Spinal cord (tissue), 10 donors: ENCODE data around the gene MYO5B. TPM values are rescaled to one million over a fixed set of nuclear protein-coding genes. Genes with fewer than 3 reads are reported as not detected.

Experiments used
- DNase-seq, 6 donors: peaks; one replicate each; pipeline versions ENCODE4 v3.0.0 to v3.0.0-alpha.2; 2013 to 2015; ENCODE audit warnings: low spot score in 6 of 6, low read depth in 4 of 6
- H3K27ac ChIP-seq: one replicate; pipeline ENCODE4 v1.5.1; 2013; ENCODE audit warnings: low read depth, low read length, control low read depth
- H3K27me3 ChIP-seq: one replicate; pipeline ENCODE4 v1.6.1; 2013; ENCODE audit warnings: low read length; ENCODE audit not compliant: control insufficient read depth, insufficient read depth
- H3K36me3 ChIP-seq: one replicate; pipeline ENCODE4 v1.6.1; 2013; ENCODE audit warnings: low read length; ENCODE audit not compliant: control insufficient read depth, insufficient read depth
- H3K4me1 ChIP-seq: one replicate; pipeline ENCODE4 v1.6.1; 2013; ENCODE audit warnings: low read length; ENCODE audit not compliant: control insufficient read depth, insufficient read depth
- H3K4me3 ChIP-seq: one replicate; pipeline ENCODE4 v1.5.1; 2013; ENCODE audit warnings: low read depth, low read length, control low read depth
- H3K9me3 ChIP-seq: one replicate; pipeline ENCODE4 v1.6.1; 2013; ENCODE audit warnings: low read length; ENCODE audit not compliant: control insufficient read depth, insufficient read depth
- WGBS: methylation state at CpG from one replicate; pipeline ENCODE4 v1.1.5; 2013; ENCODE audit warnings: missing lambda C conversion rate; ENCODE audit not compliant: insufficient coverage; 5-methylcytosine and 5-hydroxymethylcytosine counted together
- polyA plus RNA-seq, 2 donors: library from polyadenylated mRNA; unstranded; fragments of 120-200 nt; gene quantifications; one replicate each; pipeline ENCODE4 v1.2.1, GENCODE V29; 2013; ENCODE audit not compliant: insufficient read length in 2 of 2
- total RNA-seq, 2 donors: library from RNA; depleted of rRNA in 1 of 2; stranded (reverse); fragments of 120-200 nt in 1 of 2; fragments of >200 nt in 1 of 2; gene quantifications; one replicate each; pipeline versions ENCODE4 v1.2.3 to v1.2.4, GENCODE V29; 2013 to 2014
- donor health status: healthy.

MYO5B gene
- total and polyA plus RNA-seq, 4 donors = 2.6 to 8.0 (median 4.5) TPM

DNA sequence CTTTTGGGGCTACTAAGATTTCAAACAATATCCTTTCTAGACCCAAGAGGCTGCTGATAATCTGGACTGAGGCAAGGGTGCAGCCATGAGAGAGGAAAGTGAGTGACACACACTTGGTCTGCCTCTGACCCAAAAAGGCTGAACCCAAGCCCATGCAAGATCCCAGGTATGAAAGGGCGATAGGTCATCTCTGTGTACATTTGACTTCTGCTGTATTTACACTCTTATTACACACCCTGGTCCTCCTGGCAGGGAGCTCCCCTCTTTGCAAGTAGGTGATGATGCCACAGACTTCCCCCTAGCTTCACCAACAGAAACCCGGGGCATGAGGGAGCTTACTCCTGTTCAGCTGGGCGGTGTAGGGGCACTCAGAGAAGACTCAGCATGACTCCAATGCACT is 319.8 kb downstream of the MYO5B start:
- Histone ChIP-seq H3K27me3 (no peaks in the 10 kb centered on the region), H3K9me3 (no peaks in the 10 kb centered on the region), H3K4me1 (no peaks in the 10 kb centered on the region), H3K27ac (no peak overlapping the region), H3K36me3 (no peaks in the 10 kb centered on the region), H3K4me3 (no peak overlapping the region)
- DNase-seq = no peak
- 87% methylated on average over 2 of the region's 3 CpGs for WGBS

DNA sequence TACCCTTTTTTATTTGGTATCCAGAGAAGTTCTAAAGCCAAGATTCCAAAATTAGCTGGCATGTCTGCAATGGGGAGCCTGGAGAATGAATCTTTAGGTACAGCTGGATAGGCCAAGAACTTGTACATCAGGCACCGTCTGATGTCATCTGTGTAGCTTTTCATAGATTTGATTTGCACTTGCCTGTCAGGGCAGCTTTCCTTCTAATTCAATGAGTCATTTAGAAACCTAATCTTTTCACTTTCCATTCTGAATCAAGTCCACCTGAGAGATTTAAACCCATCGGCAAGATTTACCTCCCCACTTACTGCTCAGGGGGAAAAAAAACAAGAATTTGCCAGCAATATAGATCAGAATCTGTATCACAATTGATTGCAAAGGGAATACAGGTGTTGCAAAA is 320.7 kb downstream of the MYO5B start:
- no peaks in the 10 kb centered on the region for H3K36me3 ChIP-seq
- no peaks in the 10 kb centered on the region for H3K27me3 ChIP-seq
- no peak overlapping the region for H3K27ac ChIP-seq
- WGBS = 100% methylated on average over 1 of the region's 2 CpGs
- no peak overlapping the region for H3K4me3 ChIP-seq
- no peak for DNase-seq
- H3K9me3 ChIP-seq = no peaks in the 10 kb centered on the region
- no peaks in the 10 kb centered on the region for H3K4me1 ChIP-seq

DNA sequence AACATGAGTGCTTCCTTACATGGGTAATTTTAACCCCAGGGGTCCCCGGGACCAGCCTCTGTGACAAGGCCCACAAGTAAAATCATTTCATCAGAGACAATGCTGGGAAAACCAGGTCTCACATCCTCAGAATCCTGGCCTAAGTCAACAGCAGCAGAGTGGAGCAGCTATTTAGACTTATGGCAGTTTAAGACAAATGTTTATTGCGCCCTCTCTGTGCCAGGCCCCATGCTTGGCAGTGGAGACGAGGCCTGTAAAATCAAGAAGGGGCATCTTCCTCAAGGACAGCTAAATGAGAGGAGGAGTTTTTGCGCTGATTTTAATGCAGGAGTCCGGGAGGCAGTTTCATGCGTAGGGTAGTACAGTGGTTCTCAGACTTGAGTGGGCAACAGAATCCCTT is 325.6 kb downstream of the MYO5B start:
- H3K9me3 ChIP-seq = no peaks in the 10 kb centered on the region
- no peak overlapping the region for H3K27ac ChIP-seq
- DNase-seq = no peak
- no peak overlapping the region for H3K4me3 ChIP-seq
- no peaks in the 10 kb centered on the region for H3K4me1 ChIP-seq
- 82% methylated on average over 6 of the region's 6 CpGs for WGBS
- H3K36me3 ChIP-seq = no peaks in the 10 kb centered on the region
- no peaks in the 10 kb centered on the region for H3K27me3 ChIP-seq

DNA sequence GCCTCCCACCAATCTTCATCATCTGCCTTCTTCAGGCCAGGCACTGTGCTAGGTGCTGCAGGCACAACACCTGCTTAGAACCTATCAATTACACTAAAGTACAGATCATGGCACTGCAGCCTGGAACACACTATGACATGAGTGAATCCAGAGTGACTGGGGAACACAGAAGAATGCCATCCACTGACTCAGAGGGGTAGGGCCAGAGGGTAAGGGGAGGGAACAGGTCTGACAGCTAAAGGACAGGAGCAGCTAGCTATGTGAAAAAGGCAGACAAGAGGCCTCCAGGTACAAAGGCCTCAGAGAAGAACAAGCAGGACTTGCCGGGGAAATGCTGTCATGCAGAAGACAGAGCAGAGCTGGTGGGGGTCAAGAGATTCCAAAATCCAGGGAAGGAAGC is 328.3 kb downstream of the MYO5B start:
- WGBS = 72% methylated on average over 1 of the region's 1 CpG
- Histone ChIP-seq H3K4me3 (no peak overlapping the region), H3K36me3 (no peaks in the 10 kb centered on the region), H3K27ac (no peak overlapping the region), H3K9me3 (no peaks in the 10 kb centered on the region), H3K4me1 (no peaks in the 10 kb centered on the region), H3K27me3 (no peaks in the 10 kb centered on the region)
- DNase-seq = no peak

DNA sequence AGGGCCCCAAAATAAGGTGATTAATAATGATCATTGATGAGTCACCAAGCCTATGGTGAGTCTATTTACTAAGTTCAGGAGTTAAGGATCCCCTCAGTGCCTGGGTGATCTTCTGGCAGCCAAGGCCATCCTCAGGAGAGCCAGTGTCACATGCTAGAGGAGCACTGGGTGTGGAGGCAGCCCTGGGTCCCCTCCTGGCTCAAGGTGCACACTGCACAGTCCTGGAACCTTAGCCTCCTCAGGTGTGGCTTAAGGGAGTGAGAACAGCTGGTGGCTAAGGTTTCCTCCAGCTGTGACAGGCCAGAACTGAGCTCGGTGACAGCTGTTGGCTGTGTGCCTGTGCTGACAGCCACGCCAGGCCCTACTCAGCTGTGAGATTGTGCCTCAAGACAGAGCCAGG is 329.5 kb downstream of the MYO5B start:
- 56% methylated on average over 2 of the region's 2 CpGs for WGBS
- Histone ChIP-seq H3K27ac (no peak overlapping the region), H3K36me3 (no peaks in the 10 kb centered on the region), H3K9me3 (no peaks in the 10 kb centered on the region), H3K4me3 (no peak overlapping the region), H3K27me3 (no peaks in the 10 kb centered on the region), H3K4me1 (peaks cover 5% of the 10 kb centered on the region)
- no peak for DNase-seq

DNA sequence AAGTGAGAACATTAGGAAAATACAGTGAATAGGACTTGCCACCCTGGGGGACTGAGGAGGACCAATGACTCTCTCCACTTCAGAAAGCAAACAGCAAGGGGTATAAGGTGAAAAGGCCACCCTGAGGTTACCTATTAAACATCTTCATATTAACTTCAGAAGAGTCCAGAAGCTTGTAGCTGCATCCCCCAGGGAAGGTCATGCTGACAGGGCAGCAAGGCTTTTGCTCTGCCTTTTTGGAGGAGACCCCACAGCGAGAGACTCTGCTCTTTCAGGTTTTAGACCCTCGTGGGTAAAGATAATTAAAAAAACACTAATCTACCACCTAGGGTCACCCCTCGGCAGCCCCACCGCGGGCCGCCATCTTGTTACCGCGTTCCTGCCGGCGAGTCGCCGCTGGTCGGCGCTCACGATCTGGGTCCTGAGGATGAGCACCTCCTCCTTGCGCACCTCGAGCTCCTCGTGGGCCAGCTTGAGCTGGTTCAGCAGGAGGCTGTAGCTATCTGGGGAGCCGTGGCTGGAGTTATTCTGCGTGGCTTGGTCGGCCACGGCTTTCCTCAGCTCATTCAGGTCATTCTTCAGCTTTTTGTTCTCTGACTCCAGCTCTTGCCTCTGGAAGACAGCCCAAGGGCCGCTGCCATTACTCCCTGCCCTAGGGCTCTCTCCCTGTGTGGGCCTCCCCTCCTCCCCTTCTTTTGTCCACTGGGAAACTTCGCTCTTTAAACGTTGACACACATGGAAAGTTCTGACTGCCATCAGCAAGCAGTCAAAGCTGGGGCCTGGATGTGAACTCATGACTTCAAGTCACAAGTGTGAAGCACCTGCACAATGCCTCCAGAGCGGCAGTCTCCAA is 331.0 kb downstream of the MYO5B start:
- 77% methylated on average over 25 of the region's 26 CpGs for WGBS

DNA sequence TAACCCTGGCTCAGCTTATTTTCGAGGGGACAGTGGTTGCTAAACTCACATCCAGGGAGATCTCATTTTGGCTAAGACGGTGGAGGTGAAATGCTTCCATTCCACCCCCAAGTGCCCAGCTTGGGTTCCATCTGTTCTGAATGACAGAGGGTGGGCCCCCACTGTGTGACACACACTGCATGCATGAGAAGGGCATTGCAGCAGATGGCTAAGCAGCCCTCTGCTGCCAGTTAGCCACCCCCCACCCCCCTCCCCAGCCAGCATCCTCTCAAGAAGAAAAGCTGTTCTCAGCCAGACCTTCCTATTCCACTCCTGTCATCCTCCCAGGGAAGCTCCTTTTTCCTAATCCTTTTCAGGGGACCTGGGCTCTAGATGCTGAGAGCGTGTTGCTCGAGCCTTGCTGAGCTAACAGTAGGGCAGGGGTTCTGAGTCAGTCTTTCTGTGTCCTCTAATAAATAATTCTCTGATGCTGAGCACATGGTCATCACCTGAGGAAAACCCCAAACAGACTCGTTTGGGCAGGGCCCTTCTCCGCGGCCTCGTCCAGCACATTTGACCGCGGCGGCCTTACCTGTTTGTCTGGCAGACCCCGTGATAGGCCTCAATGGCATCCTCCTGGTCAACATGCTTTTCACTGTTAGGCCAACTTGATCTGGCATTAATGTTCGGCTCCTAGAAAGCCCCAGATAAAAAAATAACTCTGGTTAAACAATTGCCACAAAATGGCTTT is 332.1 kb downstream of the MYO5B start:
- Histone ChIP-seq H3K9me3 (no peaks in the 10 kb centered on the region), H3K4me1 (peaks cover 16% of the 10 kb centered on the region), H3K27me3 (no peaks in the 10 kb centered on the region), H3K27ac (no peak overlapping the region), H3K36me3 (no peaks in the 10 kb centered on the region), H3K4me3 (no peak overlapping the region)
- WGBS = 90% methylated on average over 10 of the region's 13 CpGs
- DNase-seq = peak in 2 of 6 donors; percentile 45 to 85

More for the DNA sequence above, 331.0 kb downstream of the MYO5B start:
- Histone ChIP-seq H3K9me3 (no peaks in the 10 kb centered on the region), H3K27ac (no peak overlapping the region), H3K4me1 (peaks cover 6% of the 10 kb centered on the region), H3K36me3 (no peaks in the 10 kb centered on the region), H3K4me3 (no peak overlapping the region), H3K27me3 (no peaks in the 10 kb centered on the region)
- DNase-seq = no peak

DNA sequence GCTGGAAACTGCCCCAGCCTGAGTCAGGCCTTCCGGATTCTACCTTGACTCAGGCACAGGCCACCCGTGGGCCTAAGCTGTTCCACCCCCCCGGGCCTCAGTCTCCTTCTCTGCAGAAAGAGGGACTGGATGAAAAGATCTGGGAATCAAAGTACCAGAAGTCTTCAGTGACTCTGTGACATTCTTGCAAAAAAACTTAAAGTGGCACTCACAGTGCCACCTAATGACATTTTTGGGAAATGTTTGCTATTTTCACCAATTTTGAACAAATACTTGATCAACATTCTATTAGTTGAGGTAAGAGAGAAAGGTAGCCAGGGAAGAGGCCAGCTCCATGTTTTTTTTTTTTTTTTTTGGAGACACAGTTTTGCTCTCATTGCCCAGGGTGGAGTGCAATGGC is 333.3 kb downstream of the MYO5B start:
- no peaks in the 10 kb centered on the region for H3K27me3 ChIP-seq
- no peak overlapping the region for H3K4me3 ChIP-seq
- H3K27ac ChIP-seq = no peak overlapping the region
- peak in 2 of 6 donors; percentile 59 to 76 for DNase-seq
- H3K9me3 ChIP-seq = no peaks in the 10 kb centered on the region
- 45% methylated on average over 3 of the region's 3 CpGs for WGBS
- H3K36me3 ChIP-seq = no peaks in the 10 kb centered on the region
- H3K4me1 ChIP-seq = peaks cover 16% of the 10 kb centered on the region

DNA sequence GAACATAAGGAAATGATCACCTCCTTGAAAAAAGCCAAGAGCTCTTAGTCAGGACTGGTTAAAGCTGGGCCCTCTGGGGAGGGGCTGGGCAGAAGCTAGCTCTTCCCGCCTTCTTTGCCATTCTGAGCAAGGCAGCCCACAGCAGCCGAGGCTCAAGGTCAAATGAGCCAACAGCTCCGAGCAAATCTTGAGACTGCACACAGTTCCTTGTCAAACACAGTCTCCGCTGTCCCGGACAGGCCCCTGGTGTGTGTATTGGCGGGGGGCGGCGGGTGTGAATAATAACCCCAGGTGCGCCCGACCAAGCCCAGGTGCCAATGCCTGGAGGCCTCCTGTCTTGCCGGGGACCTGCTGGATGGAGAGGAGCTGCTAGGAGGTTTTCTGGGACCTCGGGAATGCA is 335.2 kb downstream of the MYO5B start:
- WGBS = 96% methylated on average over 11 of the region's 12 CpGs
- peaks cover 16% of the 10 kb centered on the region for H3K4me1 ChIP-seq

DNA sequence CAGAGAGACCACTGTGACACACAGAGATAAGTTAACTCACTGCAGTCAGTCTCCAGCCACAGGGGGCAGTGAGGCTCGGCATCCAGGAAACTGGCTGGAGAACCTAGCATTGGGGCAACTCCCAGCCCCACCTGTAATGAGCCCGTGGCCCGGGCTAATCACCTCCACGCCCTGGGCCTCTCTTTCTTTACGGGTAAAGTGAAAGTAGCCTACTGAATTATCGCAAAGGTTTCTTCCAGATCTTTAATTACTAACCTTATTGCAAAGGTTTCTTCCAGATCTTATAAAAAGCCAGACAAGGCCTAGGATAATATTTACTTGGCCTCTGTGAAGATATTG is 336.0 kb downstream of the MYO5B start:
- H3K4me1 ChIP-seq = peaks cover 16% of the 10 kb centered on the region
- H3K36me3 ChIP-seq = no peaks in the 10 kb centered on the region
- WGBS = 0% methylated on average over 1 of the region's 6 CpGs
- no peak for DNase-seq
- H3K27me3 ChIP-seq = no peaks in the 10 kb centered on the region
- H3K4me3 ChIP-seq = no peak overlapping the region
- H3K27ac ChIP-seq = no peak overlapping the region
- H3K9me3 ChIP-seq = no peaks in the 10 kb centered on the region

More for the DNA sequence above, 335.2 kb downstream of the MYO5B start:
- no peaks in the 10 kb centered on the region for H3K36me3 ChIP-seq
- no peak overlapping the region for H3K4me3 ChIP-seq
- no peak for DNase-seq
- no peaks in the 10 kb centered on the region for H3K9me3 ChIP-seq
- no peaks in the 10 kb centered on the region for H3K27me3 ChIP-seq
- H3K27ac ChIP-seq = no peak overlapping the region
